ENCODE results near the gene TMTC1.

DNA sequence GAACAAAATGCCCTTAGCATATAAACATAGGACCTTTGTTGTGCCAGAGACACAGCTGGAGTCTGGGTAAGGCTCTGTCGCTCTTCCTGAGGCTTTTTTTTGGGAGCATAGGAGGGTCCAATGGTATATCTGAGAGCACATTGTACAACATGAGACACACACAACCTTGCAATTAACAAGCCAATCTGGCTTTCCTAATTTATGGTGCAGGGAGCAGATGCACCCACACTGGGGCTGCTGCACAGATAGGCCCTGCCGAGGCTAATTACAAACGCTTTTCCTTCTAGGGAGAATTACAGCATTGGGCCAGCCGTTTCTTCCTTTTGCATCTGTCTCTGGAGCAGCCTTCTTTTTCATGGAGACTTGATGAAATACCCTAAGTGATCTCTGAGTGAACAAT lies 211.3 kb downstream of the TMTC1 start:
- TF ChIP-seq EZH2 (IDR thresholded peaks at IDR 0.05; ENCODE audit: borderline replicate concordance, insufficient read depth, low read depth, low read length, poor library complexity, severe bottlenecking) (no peak), CTCF (IDR thresholded peaks at IDR 0.05) (no peak)

All from B cell (primary cell).